CD4-positive, alpha-beta T cell treated with Interleukin-21 for 1 hour (primary cell): ENCODE measurements around the gene LMO3.
"Not testable (repeated sequence)": the region's sequence is repeated elsewhere in the genome, so short reads cannot be mapped to it uniquely, and the experiment has no call there.

Experiments
- DNase-seq: peaks from one replicate; pipeline ENCODE4 v3.0.0-alpha.2; 2020

LMO3 gene

GRCh38 chr12:16537652-16538051 is 68.3 kb downstream of the LMO3 start:
- not testable (repeated sequence) for DNase-seq

GRCh38 chr12:16531621-16532020 is 74.3 kb downstream of the LMO3 start:
- no peak for DNase-seq

- DNase-seq: no peak
Measured at GRCh38 chr12:16530268-16530850, 75.6 kb downstream of the LMO3 start.

- no peak for DNase-seq
Measured at GRCh38 chr12:16526693-16527092, 79.3 kb downstream of the LMO3 start.

GRCh38 chr12:16524378-16524777 is 81.6 kb downstream of the LMO3 start:
- DNase-seq: no peak

GRCh38 chr12:16523951-16524331 is 82.0 kb downstream of the LMO3 start:
- no peak for DNase-seq

GRCh38 chr12:16523284-16523950 is 82.5 kb downstream of the LMO3 start:
- DNase-seq: no peak

- DNase-seq: no peak
Measured at GRCh38 chr12:16520328-16520727, 85.6 kb downstream of the LMO3 start.

GRCh38 chr12:16515666-16516065 is 90.3 kb downstream of the LMO3 start:
- DNase-seq: no peak

GRCh38 chr12:16513231-16513630 is 92.7 kb downstream of the LMO3 start:
- DNase-seq: no peak

- no peak for DNase-seq
Measured at GRCh38 chr12:16509411-16509810, 96.6 kb downstream of the LMO3 start.

GRCh38 chr12:16506394-16506793 is 99.6 kb downstream of the LMO3 start:
- DNase-seq: no peak

- no peak for DNase-seq
Measured at GRCh38 chr12:16504200-16504599, 101.8 kb downstream of the LMO3 start.

- no peak for DNase-seq
Measured at GRCh38 chr12:16499611-16500010, 106.4 kb downstream of the LMO3 start.
